HepG2 (cell line): ENCODE results near the gene ADD2. TPM values are rescaled to one million over a fixed set of nuclear protein-coding genes. Genes with fewer than 3 reads are reported as not detected.

Experiments used
- ATAC-seq: fragments of 200-7000 bp; cut with Tn5 transposase; 3 replicates; pipeline ENCODE4 v1.9.1; 2020; ENCODE audit warnings: mild to moderate bottlenecking, moderate library complexity
- BruUV-seq: library from RNA; stranded (reverse); fragments of 400-500 nt; replicated peaks from 2 replicates; lab custom pipeline; 2021; lab: Mats Ljungman, UMichigan
- CTCF ChIA-PET: fragments of 300-600 bp; formaldehyde crosslinking; extraction: SDS; loops from one replicate; lab custom pipeline; 2021; ENCODE audit warnings: low total read pairs, inconsistent platforms, low intra/inter-chr PET ratio; lab: Yijun Ruan, JAX
- POLR2A ChIA-PET: fragments of 350-600 bp; sonication (Branson Sonifier 250); formaldehyde crosslinking; loops from one replicate; lab custom pipeline; 2020; ENCODE audit warnings: antibody characterized with exemption, inconsistent platforms; lab: Yijun Ruan, JAX
- DNase-seq: peaks from one replicate; pipeline ENCODE4 v3.0.0-alpha.2; 2015; ENCODE audit warnings: low spot score
- FAIRE-seq: peaks from 3 replicates; lab custom pipeline; 2011; peaks lifted over from hg19 to GRCh38; lab: Jason Lieb, UNC
- H2AFZ ChIP-seq: one replicate; pipeline ENCODE4 v1.6.1; 2011; ENCODE audit warnings: low read length, inconsistent platforms
- H3K27ac ChIP-seq: fragments of 300-600 bp; 3 replicates; pipeline ENCODE4 v1.8.0; 2011; ENCODE audit warnings: mixed run types, mild to moderate bottlenecking, mixed read lengths, low read length, inconsistent platforms; ENCODE audit not compliant: insufficient read depth; ENCODE audit errors: extremely low read length
- H3K27me3 ChIP-seq, 2 experiments: fragments of 200-600 bp in 1 of 2; 2 replicates in 1 of 2; 3 replicates in 1 of 2; pipeline versions ENCODE4 v1.6.0 to v1.8.0; 2011; ENCODE audit warnings: low read length in 2 of 2, mild to moderate bottlenecking in 2 of 2, moderate library complexity in 2 of 2, inconsistent platforms in 1 of 2; ENCODE audit not compliant: insufficient read depth in 2 of 2, control insufficient read depth in 1 of 2
- H3K36me3 ChIP-seq, 2 experiments: fragments of 200-600 bp in 1 of 2; replicated peaks in 1 of 2; 2 replicates in 1 of 2; 3 replicates in 1 of 2; pipeline versions ENCODE4 v1.5.1 to v1.8.0; 2011; ENCODE audit warnings: low read length in 2 of 2, inconsistent platforms in 1 of 2; ENCODE audit not compliant: insufficient read depth in 2 of 2, control insufficient read depth in 1 of 2
- H3K4me1 ChIP-seq: 2 replicates; pipeline ENCODE4 v1.5.1; 2012; ENCODE audit warnings: low read length, inconsistent platforms; ENCODE audit not compliant: insufficient read depth
- H3K4me2 ChIP-seq: 2 replicates; pipeline ENCODE4 v1.6.0; 2011; ENCODE audit warnings: low read depth, low read length, inconsistent platforms
- H3K4me3 ChIP-seq, 3 experiments: fragments of 200-600 bp in 1 of 3; sonication (generic), shearing (Covaris generic) in 1 of 3; replicated peaks in 1 of 3; 2 replicates each; pipeline ENCODE4 v1.5.1; 2011 to 2016; ENCODE audit warnings: low read length in 3 of 3, inconsistent platforms in 2 of 3, low read depth in 2 of 3, mild to moderate bottlenecking in 2 of 3, control low read depth in 1 of 3, mixed read lengths in 1 of 3; ENCODE audit not compliant: insufficient read depth in 1 of 3
- H3K79me2 ChIP-seq: one replicate; pipeline ENCODE4 v1.6.1; 2011; ENCODE audit warnings: low read length, inconsistent platforms; ENCODE audit not compliant: insufficient read depth
- H3K9ac ChIP-seq: 2 replicates; pipeline ENCODE4 v1.6.0; 2011; ENCODE audit warnings: mild to moderate bottlenecking, low read depth, low read length, inconsistent platforms; ENCODE audit not compliant: insufficient read depth
- H3K9me3 ChIP-seq: 2 replicates; pipeline ENCODE4 v1.5.1; 2012; ENCODE audit warnings: mild to moderate bottlenecking, low read length
- H4K20me1 ChIP-seq: 2 replicates; pipeline ENCODE4 v1.6.0; 2011; ENCODE audit warnings: inconsistent platforms, mild to moderate bottlenecking, low read length, moderate library complexity; ENCODE audit not compliant: insufficient read depth
- ATF3 ChIP-seq: sonication (generic); formaldehyde crosslinking; IDR thresholded peaks from 2 replicates; pipeline ENCODE4 v1.4.0; 2020; ENCODE audit warnings: missing genetic modification reagents
- BATF2 ChIP-seq: sonication (generic); formaldehyde crosslinking; IDR thresholded peaks from 2 replicates; pipeline ENCODE4 v1.8.0; 2022; ENCODE audit warnings: mild to moderate bottlenecking, missing genetic modification reagents, moderate library complexity
- CSRNP2 ChIP-seq: sonication (generic); formaldehyde crosslinking; conservative IDR thresholded peaks from 2 replicates; pipeline ENCODE4 v1.8.0; 2022; ENCODE audit warnings: low read depth, missing genetic modification reagents
- MBNL3 ChIP-seq: fragments of 250-450 bp; sonication (Bioruptor Pico); conservative IDR thresholded peaks from 2 replicates; pipeline ENCODE4 v1.8.0; 2022; ENCODE audit warnings: mild to moderate bottlenecking, inconsistent platforms
- MIER2 ChIP-seq: IDR thresholded peaks from 2 replicates; pipeline ENCODE4 v1.6.1; 2016; ENCODE audit warnings: missing biosample characterization, missing genetic modification reagents
- MTF1 ChIP-seq: sonication (generic); formaldehyde crosslinking; IDR thresholded peaks from 2 replicates; pipeline ENCODE4 v1.5.0; 2020; ENCODE audit warnings: missing genetic modification reagents
- PLSCR1 ChIP-seq: sonication (generic); formaldehyde crosslinking; IDR thresholded peaks from 2 replicates; pipeline ENCODE4 v1.5.0; 2020; ENCODE audit warnings: missing genetic modification reagents, mild to moderate bottlenecking, borderline replicate concordance
- SMAD3 ChIP-seq: sonication (generic); formaldehyde crosslinking; IDR thresholded peaks from 2 replicates; pipeline ENCODE4 v1.4.0; 2020; ENCODE audit warnings: missing genetic modification reagents
- THRA ChIP-seq: sonication (generic); formaldehyde crosslinking; IDR thresholded peaks from 2 replicates; pipeline ENCODE4 v1.4.0; 2020; ENCODE audit warnings: missing genetic modification reagents, borderline replicate concordance
- ZFP1 ChIP-seq: IDR thresholded peaks from 2 replicates; pipeline ENCODE4 v1.6.1; 2016
- ZMAT5 ChIP-seq: sonication (generic); formaldehyde crosslinking; IDR thresholded peaks from 2 replicates; pipeline ENCODE4 v1.5.0; 2020; ENCODE audit warnings: mild to moderate bottlenecking, low read depth, missing genetic modification reagents, borderline replicate concordance
- ZNF235 ChIP-seq: sonication (generic); formaldehyde crosslinking; IDR thresholded peaks from 2 replicates; pipeline ENCODE4 v1.8.1; 2023; ENCODE audit warnings: mild to moderate bottlenecking, missing genetic modification reagents, borderline replicate concordance
- ZNF280D ChIP-seq: sonication (generic); formaldehyde crosslinking; IDR thresholded peaks from 2 replicates; pipeline ENCODE4 v1.5.1; 2020; ENCODE audit warnings: mild to moderate bottlenecking, missing genetic modification reagents
- ZNF432 ChIP-seq: sonication (generic); formaldehyde crosslinking; IDR thresholded peaks from 2 replicates; pipeline ENCODE4 v1.5.0; 2020; ENCODE audit warnings: missing genetic modification reagents, mild to moderate bottlenecking, borderline replicate concordance
- ZNF468 ChIP-seq: sonication (generic); formaldehyde crosslinking; IDR thresholded peaks from 2 replicates; pipeline ENCODE4 v1.8.0; 2022; ENCODE audit warnings: mild to moderate bottlenecking, moderate library complexity, missing genetic modification reagents
- ZNF703 ChIP-seq: sonication (generic); formaldehyde crosslinking; IDR thresholded peaks from 2 replicates; pipeline ENCODE4 v1.5.1; 2020; ENCODE audit warnings: missing genetic modification reagents, mild to moderate bottlenecking, moderate library complexity, borderline replicate concordance
- ZNF841 ChIP-seq: sonication (generic); formaldehyde crosslinking; IDR thresholded peaks from 2 replicates; pipeline ENCODE4 v1.8.1; 2023; ENCODE audit warnings: missing genetic modification reagents, borderline replicate concordance
- WGBS: methylation state at CpG from one replicate; pipeline ENCODE4 v1.1.6; 2017; ENCODE audit warnings: low lambda C conversion rate; 5-methylcytosine and 5-hydroxymethylcytosine counted together
- in situ Hi-C: cut with HindIII; loops from 2 replicates; pipeline ENCODE4 v1.10.0; 2017; ENCODE audit warnings: low pct_unique_long_range_greater_than_20kb; ENCODE audit not compliant: extremely low pct_ligation_motif_present
- intact Hi-C: fragments of 100-400 bp; cut with micrococcal nuclease; formaldehyde crosslinking; loops from one replicate; pipeline ENCODE4 v1.10.0; 2022; ENCODE audit not compliant: unreplicated experiment
- polyA plus RNA-seq, 8 experiments: library from polyadenylated mRNA; depleted of rRNA in 3 of 8; stranded (reverse) in 7 of 8; unstranded in 1 of 8; fragments of >200 nt; fragmentation: Illumina TruSeq in 4 of 8; extraction: Trizol in 4 of 8; gene quantifications; 2 replicates each; pipeline versions ENCODE4 v1.2.1 to v1.2.3, GENCODE V29; 2011 to 2016; ENCODE audit warnings: low read depth in 4 of 8, missing spikeins in 1 of 8, mixed read lengths in 1 of 8; ENCODE audit not compliant: insufficient read depth in 1 of 8
- total RNA-seq, 5 experiments: library from RNA; depleted of rRNA; stranded (reverse); fragments of >200 nt; fragmentation: Illumina TruSeq; extraction: Trizol; gene quantifications; 2 replicates each; pipeline ENCODE4 v1.2.3, GENCODE V29; 2016; ENCODE audit warnings: low read depth in 1 of 5

ADD2 gene
- total and polyA plus RNA-seq, 2 of the 13 experiments (the other 11 are each of a cell fraction or from before 2014, with no cell fraction given) = 0.05 to 0.13 TPM

GRCh38 chr2:70607121-70607561 lies 160.9 kb downstream of the ADD2 start:
- no peak overlapping the region for H3K9ac ChIP-seq
- FAIRE-seq (no peak), DNase-seq (no peak), ATAC-seq (no peak)
- 32% methylated on average over 8 of the region's 8 CpGs for WGBS
- POLR2A ChIA-PET = no interaction called here
- no peaks in the 10 kb centered on the region for H4K20me1 ChIP-seq
- BruUV-seq = no TSS peak
- no peaks in the 10 kb centered on the region for H3K9me3 ChIP-seq
- H3K79me2 ChIP-seq = no peaks in the 10 kb centered on the region
- H2AFZ ChIP-seq = no peak overlapping the region
- CTCF ChIA-PET = no interaction called here
- no peak overlapping the region for H3K4me2 ChIP-seq
- in situ Hi-C loops = no loop called here
- no peaks in the 10 kb centered on the region for H3K4me1 ChIP-seq
- no peaks in the 10 kb centered on the region for H3K36me3 ChIP-seq
- no peak overlapping the region for H3K27ac ChIP-seq
- no peak overlapping the region for H3K4me3 ChIP-seq
- intact Hi-C loops = no loop called here
- peaks cover 6 to 48% of the 10 kb centered on the region in 2 experiments for H3K27me3 ChIP-seq
- no peak for TF ChIP-seq ZNF235 (CRISPR knock-in tag)
- no peak for TF ChIP-seq ZNF432 (CRISPR knock-in tag)
- TF ChIP-seq ZNF468 (CRISPR knock-in tag) = no peak
- TF ChIP-seq MTF1 (CRISPR knock-in tag) = no peak
- no peak for TF ChIP-seq ZNF703
- TF ChIP-seq ZMAT5 (CRISPR knock-in tag) = no peak
- TF ChIP-seq ATF3 (CRISPR knock-in tag) = no peak
- TF ChIP-seq MBNL3 = no peak
- TF ChIP-seq CSRNP2 (CRISPR knock-in tag) = no peak
- TF ChIP-seq ZNF841 (CRISPR knock-in tag) = no peak
- TF ChIP-seq THRA (CRISPR knock-in tag) = no peak
- TF ChIP-seq ZNF280D = no peak
- no peak for TF ChIP-seq PLSCR1 (CRISPR knock-in tag)
- no peak for TF ChIP-seq BATF2 (CRISPR knock-in tag)
- TF ChIP-seq ZFP1 (CRISPR knock-in tag) = no peak
- TF ChIP-seq MIER2 (CRISPR knock-in tag) = no peak
- no peak for TF ChIP-seq SMAD3
